Kidney tubule cell (primary cell): ENCODE measurements around the gene CCDC33.
A peak's percentile ranks its signal among the peaks of the same experiment; 100 is the strongest.

Experiments used
- DNase-seq: peaks from one replicate; pipeline ENCODE4 v3.0.0-alpha.2; 2018; ENCODE audit warnings: low spot score

The CCDC33 gene

DNA sequence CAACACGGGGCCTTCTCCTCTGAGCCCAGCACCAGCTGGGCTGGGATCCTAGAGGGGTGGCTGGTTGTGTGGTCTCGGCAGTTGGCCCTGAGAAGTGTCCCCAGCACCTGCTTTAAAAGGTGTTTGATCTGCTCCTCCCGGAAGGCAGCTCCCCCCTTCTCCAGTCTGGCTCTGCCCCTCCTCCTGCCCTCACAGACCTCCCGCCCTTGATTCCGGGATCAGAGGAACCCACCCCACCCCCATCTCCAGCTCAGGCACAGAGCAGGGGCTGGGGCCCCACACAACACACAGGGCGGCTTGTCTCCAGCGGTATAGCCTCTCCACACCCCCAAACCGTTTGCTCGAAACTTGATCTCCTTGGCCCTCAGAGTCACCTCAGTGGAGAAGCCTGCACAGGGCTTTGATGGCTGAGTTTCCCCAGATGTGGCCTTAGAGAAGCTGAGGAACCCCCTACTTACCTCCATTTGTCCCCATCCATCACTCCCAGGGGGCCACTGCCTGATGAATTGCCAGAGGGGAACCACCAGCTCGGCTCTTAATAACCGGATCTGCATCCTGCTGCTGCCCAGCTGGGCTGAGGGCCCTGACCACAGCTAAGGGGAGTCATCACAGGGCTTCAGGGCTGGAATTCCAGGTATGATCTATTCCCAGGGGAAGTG is 27.1 kb upstream of the CCDC33 start:
- DNase-seq = peak; percentile 81

DNA sequence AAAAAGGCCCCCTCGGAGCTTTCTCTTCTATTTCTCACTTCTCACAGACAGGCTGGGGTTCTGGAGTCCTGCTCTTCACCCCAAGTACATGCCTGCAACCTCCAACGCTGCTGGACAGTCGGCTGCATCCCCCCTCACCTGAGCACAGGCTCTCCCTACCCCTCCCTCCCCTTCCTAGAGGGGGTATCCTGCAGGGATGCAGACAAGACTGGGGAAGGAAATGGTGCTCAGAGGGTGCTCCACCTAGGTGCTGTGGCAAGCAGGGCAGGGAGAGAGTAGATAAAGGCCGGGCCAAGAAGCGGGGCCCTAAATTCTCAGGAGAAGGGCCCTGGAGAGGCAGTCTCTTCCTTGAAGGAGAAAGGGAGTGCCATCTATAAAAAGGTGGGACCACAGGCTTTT is 26.6 kb upstream of the CCDC33 start:
- DNase-seq = no peak

DNA sequence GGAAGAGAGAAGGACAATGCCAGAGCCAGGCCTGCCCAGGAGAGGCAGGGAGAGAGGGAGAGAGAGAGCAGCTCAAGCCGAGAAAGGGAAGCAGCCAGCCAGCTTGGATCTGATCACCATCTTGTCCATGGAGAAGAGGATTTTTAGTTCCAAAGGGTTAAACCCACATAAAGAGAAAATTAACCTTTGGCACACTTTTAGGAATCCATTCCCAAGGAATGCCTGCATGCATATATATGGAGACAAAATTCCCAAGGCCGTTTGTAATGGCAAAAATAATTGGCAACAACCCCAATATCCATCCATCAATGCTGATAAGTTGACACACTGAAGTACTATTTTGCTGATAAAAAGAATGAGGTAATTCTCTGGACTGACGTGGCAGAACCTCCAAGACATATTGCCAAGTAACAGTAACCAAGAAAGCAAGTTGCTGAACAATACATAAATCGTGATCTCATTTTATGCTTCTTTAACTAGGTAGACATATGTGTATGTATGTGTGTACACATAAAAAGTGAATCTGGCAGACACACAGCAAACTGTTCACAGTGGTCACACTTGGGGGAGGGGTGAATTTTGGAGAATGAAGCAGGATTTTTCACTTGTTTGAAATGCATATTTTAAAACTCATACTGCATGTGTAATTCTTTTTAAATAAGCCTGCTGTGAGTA is 26.0 kb upstream of the CCDC33 start:
- peak; percentile 77 for DNase-seq

DNA sequence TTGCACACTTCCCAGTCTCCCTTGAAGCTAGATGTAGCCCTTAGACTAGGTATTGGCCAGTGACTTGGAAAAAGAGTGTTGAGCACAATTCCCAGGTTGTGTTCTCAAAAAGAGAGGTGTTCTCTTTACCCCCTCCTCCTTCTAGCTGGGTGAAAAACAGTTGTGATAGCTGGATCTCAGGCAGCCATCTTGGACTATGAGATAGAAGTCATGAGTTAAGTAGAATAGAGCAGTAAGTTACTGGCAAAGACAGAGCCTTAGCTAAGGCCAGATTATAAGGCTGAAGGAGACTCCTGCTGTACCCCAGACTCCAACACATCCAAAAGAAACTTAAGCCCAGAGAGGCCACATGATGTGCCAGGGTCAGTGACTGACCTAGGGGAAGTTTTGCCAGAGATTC is 25.4 kb upstream of the CCDC33 start:
- DNase-seq = no peak

DNA sequence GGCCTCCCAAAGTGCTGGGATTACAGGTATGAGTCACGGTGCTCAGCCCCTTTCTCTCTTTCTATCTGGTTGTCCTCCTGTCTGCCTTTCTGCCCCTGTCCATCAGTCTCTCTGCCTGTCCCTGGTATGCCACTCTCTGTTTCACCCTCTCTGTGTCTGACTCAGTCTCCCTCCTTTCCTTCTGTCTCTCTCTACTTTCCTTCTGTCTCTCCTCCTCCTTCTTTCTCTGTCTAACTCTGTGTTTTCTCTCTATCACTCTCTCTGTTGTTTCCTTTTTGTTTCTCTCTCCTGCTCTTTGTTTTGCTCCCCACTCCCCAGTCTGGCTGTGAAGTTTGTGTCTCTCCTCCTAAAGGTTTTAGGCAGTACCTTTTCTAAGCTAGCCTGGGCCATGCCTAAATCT is 24.5 kb upstream of the CCDC33 start:
- DNase-seq = no peak

DNA sequence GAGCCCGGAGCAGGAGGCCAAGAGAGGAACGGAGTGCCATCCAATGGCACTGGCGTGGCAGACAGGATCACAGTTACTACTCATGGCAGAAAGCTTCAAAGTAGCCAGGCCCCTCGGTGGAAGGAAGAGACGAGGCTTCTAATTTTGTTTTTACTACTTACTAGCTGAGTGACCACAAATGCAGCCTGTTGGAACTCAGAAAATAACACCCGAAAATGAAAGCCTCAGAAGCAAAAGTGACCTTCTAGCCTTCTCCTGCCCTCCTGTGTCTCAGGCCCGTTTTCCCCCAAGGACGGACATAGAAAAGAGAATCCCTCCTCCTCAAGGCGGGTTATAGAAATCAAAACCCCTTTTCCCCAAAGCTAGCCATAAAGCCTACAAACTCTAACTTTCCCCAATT is 23.6 kb upstream of the CCDC33 start:
- DNase-seq = no peak

DNA sequence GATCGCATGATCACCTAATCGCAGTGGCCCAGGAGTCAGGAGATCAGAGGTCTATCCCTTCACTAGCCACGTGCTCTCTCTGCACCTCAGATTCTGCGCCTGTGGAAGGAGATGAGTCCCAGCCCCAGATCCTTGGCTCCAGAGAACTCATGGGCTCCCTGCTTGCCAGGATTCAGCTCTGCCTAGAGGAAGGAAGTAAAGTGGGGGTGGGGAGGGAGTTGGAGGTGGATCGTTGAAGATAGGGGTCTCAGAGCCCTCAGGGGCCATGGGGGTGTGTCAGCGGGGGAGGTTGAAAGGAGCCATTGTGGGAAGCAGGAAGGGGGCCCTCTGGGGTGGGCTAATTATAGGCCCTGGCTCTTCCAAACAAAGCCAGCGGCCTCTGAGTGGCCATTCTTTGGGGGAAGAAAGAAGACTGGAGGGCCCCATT is 22.3 kb upstream of the CCDC33 start:
- no peak for DNase-seq

DNA sequence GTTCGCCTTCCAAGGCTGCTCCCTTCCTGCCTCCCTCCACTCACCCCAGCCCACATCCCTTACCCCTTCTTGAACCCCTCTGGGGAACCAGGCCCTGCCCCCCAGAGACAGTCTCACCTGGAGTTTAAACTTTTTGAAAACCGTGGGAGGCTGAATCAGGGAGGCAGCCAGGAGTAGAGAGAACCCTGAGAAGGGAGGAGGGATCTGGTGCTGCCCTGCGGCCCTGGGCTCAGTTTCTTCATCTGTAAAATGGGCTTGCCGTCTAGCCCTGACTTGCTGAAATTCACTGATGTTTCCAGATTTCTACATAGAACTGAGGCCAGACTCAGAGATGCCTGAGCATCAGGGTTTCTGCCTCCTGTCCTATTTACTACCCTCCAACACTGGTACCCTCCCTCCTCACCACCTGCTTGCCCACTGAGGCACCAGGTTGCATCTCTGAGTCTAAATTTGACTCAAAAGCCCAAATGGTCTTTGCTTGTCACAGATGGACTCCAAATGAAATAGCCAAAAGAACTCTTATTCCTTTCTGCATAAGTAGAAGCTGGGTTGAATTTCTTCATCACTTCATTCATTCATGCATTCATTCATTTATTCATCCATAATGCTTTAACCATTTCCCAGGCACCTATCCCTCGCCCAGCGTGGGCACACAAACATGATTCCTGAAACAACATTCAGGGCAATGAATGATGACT is 21.7 kb upstream of the CCDC33 start:
- DNase-seq = no peak

DNA sequence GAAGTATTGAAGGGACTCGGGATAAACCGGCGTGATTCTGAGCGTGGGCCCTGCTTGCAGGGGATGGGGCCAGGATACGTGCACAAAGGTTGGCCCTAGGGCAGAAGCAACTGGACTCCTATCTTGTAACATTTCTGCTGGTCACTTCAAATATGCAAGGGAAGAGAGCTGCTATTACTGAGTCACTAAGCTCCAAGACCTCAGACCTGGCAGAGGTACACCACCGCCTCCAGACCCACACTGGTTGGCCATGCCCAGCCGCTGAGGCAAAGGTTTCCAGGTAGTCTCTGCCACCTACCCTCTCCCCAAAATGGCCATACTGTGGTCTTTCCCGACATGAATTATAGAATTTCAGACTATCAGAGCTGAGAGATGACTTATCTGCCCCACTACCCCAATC is 20.2 kb upstream of the CCDC33 start:
- no peak for DNase-seq

DNA sequence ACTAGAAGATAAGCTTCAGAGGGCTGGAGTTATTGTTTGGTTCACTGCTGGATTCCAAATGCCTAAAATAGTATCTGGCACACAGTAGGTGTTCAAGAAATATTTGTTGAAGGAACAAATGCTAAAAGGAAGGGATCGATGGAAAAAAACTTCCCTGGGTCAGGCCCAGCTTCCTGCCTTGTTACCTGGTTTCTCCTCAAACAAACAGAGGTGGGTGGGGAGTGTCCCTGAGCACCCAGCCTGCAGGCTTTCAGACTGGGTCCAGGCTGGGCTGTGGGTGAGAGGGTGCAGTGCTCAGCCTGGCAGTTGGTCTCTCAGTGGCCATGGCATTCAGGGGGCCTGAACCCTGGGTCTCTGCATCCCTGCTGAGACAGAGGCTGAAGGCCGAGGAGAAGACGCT is 19.2 kb upstream of the CCDC33 start:
- DNase-seq = no peak

DNA sequence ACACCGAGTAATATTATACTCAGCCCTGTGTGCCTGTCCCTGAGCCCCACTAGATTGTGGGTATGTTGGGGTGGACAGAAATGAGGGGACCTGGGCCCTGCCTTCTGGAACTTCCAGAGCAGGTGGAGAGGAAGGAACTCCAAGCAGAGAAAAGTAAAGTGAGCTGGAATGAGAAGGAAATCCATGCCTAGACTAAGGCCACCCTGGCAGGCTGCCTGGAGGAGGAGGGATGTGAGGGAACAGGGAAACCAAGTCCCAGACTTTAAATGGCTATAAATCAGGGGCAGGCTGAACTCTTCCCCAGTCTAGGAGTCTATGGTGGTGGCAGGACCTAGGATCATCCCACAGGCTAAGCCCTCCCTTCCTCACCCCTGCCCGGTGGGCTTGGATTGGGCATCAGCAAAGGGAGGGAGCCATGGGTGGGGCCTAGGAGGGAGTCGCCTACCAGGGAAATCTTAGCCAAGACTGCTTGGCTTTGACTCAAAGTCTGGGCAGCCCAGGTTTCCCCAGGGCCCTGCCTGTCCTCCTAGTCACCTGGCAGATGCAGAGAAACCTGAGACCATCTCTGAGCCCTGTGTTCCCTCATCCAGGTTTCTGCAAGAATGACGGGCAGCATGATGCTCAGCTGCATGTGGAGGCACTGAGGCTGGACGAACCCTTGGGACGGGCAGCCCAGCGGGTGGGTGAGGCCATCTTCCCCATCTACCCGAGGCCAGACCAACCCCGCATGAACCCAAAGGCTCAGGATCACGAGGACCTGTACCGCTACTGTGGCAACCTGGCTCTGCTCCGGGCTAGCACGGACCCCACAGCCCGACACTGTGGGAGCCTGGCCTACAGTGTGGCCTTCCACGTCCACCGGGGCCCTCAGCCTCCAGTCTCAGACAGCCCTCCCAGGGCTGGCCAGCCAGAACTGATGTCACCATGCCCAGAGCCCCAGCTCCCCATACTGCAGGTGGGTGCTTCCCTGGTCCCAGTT is 17.9 kb upstream of the CCDC33 start:
- no peak for DNase-seq

DNA sequence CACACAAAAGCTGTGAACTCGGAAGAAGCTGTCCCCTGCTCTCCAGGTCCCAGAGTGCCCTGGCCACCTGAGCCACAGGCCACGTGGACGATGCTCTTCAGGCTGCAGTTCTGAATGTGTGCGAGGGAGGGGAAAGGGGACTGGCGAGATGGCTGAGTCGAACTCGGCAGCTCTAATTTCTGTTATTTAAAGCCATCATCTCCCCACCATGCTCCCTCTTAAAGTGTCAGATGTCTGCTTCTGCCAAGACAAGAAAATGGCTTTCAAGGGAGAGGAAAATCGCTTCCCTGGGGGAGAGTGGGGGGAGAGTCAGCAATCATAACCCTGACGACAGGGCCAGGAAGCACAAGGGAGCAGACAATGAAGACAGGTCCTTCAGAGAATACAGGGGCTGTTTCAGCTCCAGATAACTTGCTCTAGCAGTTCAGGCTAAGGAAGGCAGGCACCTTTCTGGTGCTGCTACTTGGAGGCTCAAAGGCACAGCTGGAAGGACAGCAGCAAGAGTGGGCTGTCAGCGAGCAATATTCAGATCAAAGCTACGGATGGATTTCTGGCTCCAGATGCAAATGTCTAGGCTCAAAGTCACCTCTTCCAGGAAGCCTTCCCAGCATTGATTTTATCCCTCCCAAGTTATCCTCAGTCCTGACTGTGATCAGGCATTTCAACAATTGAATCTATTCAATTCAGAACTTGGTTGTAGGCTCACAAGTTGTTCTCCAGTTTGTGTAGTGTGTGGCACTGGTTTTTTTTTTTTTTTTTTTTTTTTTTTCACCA is 15.5 kb upstream of the CCDC33 start:
- DNase-seq = no peak

DNA sequence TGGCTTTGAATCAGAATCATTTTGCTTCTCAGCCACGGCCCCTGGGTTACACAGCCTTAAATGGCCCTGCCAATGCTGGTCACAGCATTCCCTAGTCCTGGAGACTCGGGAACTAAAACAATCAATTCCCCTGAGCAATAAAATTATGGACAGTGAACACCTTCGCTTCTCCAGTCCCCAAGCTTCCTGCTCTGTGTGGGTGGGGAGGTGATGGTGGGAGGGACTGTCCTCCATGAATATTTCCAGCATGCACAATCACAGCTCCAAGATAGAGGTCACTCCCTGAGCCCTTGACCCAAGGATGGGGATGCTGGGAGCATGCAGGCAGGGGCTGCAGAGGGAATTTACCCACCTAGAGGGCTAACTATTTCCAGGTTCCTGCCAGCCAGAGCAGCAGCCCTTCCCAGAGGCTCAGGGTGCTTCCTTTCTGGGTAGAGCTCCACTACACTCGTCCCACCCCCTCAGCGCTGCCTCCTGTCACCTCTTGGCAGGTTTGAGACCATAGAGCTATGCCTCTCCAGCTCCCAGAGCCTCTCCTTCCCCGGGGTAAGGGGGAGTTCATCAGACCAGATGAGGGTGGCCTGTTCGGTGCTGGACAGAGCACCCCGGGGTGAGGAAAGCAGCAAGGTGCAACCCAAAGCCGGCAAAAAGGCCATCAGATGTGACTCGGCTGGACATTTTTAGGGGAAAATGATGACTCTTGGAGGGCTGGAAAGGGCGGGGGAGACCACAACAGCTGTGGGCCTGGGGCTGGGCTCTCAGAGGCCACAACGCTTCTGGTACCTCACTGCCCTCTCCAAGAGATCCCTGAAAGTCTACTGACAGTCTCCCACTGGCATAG is 14.5 kb upstream of the CCDC33 start:
- no peak for DNase-seq

DNA sequence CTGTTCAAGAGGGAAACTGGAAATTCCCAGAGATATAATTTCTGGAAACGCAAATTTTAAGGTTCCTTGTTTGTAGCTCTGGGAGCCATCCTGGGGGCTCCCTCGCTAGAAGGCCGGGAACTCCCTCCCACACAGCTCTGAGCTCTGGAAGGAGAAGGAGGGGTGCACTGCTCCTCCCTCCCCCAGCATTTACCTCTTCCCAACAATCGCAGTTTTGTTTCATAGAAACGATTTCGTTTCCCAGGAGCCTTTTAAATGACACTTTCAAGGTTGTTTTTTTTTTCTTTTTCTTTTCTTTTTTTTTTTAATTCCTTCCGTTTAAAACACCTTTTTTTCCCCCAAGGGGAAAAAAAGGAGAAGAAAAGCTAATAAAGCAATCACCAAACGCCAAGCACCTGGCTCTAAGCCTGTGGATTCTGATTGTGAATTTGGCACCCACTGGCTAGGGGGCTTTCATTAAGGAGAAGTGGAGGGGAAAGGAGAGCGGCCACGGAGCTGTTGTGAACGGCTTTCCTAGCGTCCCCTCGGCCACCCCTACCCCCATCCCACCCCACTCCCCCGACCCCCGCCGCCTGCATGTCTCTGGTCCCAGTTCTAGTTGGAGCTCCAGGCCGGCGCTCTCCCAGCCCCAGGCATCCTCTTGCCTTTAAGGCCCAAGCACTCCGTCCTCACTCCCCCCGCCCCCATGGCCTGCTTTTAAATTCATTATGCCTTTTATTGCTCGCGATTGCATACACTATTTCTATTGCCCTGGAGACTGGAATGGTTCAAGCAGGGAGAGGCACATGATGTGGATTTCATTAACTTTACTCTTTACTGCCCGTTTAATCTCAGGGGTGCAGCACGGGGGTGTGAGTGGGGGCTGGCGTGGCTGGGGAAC is 13.6 kb upstream of the CCDC33 start:
- DNase-seq = no peak

DNA sequence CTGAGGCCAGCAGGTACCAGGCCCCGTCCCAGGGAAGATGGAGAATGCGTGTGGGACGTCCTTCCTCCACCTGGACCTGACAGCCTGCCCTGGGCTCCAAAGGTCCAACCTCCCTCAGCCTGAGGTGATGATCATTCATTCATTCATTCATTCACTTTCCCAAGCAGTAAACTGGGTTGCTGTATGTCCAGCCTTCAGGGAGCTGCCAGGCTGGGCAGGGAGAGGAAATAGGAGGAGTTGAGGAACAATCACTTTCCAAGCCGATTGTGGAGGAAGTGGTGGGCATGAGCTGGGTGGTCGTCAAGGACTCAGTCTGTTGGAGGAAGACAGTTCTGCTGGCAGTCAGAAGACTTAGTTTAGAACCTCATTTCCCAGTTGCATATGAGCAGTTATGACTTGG is 10.2 kb upstream of the CCDC33 start:
- DNase-seq = no peak

DNA sequence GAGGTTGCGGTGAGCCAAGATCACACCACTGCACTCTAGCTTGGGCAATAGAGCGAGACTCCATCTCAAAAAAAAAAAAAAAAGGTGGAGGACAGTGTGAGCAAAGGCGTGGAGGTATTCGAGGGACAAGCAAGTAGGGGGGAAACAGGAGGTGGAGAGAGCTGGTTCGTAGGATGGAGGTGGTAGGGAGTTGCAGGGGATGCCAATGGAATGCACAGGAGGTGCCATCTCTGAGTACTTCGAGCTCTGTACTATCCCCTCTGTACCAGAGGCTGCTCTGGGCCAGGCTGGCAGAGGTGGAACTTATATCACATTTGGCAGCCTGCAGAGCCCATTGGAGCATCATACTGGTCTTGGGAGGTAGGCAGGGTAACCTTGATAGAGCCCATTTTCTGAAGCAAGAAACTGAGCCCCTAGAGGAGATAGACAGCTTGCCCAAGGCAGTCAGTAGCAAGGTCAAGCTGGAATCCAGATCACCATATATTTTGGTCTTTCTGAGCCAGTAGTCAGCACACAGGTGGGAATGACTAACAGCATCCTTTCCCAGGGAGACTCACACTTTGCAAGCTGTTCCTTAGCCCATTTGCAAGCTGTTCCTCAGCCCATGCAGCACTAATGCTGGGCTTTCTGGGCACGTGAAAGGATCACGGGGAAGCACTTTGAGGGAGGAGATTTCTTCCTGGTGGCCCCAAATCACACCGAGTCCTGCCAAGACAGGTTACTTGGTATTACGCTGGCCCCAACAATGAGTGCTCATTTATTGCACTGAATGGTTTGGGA is 9.2 kb upstream of the CCDC33 start:
- peak; percentile 39 for DNase-seq

DNA sequence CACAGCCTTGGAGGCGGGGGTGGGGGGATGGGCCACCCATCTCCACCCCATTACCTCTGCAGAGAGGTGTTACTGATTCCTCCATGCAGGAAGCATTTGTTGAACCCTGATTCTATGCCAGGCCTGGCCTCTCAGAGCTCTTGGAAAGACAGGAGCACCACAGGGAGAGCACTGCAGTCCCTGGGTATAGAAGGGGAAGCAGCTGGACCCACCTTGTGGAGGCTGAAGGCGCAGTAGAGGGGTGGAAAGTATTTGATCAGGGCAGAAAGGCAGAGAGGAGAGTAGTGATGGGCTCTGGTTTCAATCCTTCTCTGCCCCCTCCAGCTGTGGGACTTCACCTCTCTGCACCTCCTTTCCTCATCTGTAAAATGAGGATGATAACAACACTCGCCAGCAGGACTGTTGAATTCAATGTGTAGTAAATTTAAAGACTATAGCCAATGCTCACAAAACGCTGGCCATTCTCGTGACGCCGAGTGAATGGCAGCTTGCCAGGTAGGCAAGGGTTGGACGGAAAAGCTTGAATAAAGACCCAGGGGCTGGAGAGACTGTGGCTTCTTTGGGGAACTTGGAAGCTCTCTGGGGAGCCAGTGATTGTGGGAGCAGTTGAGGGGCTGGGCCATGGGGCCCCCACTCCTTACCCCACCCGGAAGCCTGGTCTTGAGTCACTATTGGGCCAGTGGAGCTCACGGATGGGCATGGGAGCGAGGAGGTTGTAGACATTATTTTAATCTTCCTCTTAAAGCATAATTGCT is 8.0 kb upstream of the CCDC33 start:
- DNase-seq = no peak

DNA sequence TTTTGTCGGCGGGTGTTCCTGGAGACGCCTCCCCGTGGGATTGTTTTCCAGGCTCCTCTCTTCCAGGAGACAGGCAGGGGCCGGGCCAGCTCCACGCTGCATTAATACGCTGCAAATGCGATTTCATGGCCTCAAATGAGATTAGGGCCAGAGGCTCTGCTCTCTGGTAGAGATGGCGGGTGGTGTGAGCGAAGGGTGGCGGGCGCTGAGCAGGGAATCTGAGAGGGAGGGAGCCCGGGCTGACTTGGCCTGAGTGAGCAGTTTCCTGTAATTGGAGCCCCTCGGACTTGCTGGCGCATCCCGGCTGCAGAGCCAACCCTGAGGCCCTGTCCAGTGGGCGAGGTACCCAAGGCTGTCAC is 7.4 kb upstream of the CCDC33 start:
- no peak for DNase-seq
